Sigmoid colon (tissue), 4 donors: ENCODE measurements around the gene FSTL4.

Experiments
- CTCF ChIP-seq, 4 experiments: fragments of 450-650 bp in 3 of 4; fragments of 200-600 bp in 1 of 4; IDR thresholded peaks; one replicate each; pipeline ENCODE4 v1.5.1; 2016 to 2019; ENCODE audit warnings: antibody characterized with exemption in 4 of 4, mild to moderate bottlenecking in 3 of 4, moderate library complexity in 2 of 4
- EP300 ChIP-seq, 4 donors: sonication (generic); formaldehyde crosslinking; IDR thresholded peaks; one replicate each; pipeline ENCODE4 v1.6.1; 2017; ENCODE audit warnings: antibody characterized with exemption in 4 of 4
- POLR2A ChIP-seq, 2 donors: fragments of 450-650 bp; IDR thresholded peaks; one replicate each; pipeline ENCODE4 v1.6.1; 2016; ENCODE audit warnings: antibody characterized with exemption in 2 of 2, mild to moderate bottlenecking in 2 of 2, moderate library complexity in 2 of 2

- TF ChIP-seq POLR2A (IDR thresholded peaks at IDR 0.05) (no peak), CTCF (IDR thresholded peaks at IDR 0.05) (no peak), EP300 (IDR thresholded peaks at IDR 0.05) (no peak)
Observed at GRCh38 chr5:133192716-133193115, 419.6 kb downstream of the FSTL4 start.
